Endothelial cell (in vitro differentiated cells): Measurements from ENCODE around the gene MYO5A. TPM values are rescaled to one million over a fixed set of nuclear protein-coding genes. Genes with fewer than 3 reads are reported as not detected.

Source experiments
- DNase-seq: peaks from one replicate; pipeline ENCODE4 v3.0.0; 2021; ENCODE audit warnings: low spot score
- H3K27ac Mint-ChIP-seq: one replicate; pipeline ENCODE4 v1.8.0; 2021; ENCODE audit warnings: mixed read lengths, inconsistent platforms; ENCODE audit not compliant: unreplicated experiment
- H3K27me3 Mint-ChIP-seq: one replicate; pipeline ENCODE4 v1.8.0; 2021; ENCODE audit warnings: mild to moderate bottlenecking, moderate library complexity, mixed read lengths, inconsistent platforms; ENCODE audit not compliant: unreplicated experiment
- H3K36me3 Mint-ChIP-seq: one replicate; pipeline ENCODE4 v1.8.0; 2021; ENCODE audit warnings: mild to moderate bottlenecking, low read depth, mixed read lengths, inconsistent platforms; ENCODE audit not compliant: unreplicated experiment
- H3K4me1 Mint-ChIP-seq: one replicate; pipeline ENCODE4 v1.8.0; 2021; ENCODE audit warnings: mild to moderate bottlenecking, mixed read lengths, inconsistent platforms; ENCODE audit not compliant: unreplicated experiment
- H3K4me3 Mint-ChIP-seq: one replicate; pipeline ENCODE4 v1.8.0; 2021; ENCODE audit warnings: mild to moderate bottlenecking, mixed read lengths, inconsistent platforms; ENCODE audit not compliant: unreplicated experiment
- H3K9me3 Mint-ChIP-seq: one replicate; pipeline ENCODE4 v1.8.0; 2021; ENCODE audit warnings: mixed read lengths, inconsistent platforms; ENCODE audit not compliant: unreplicated experiment
- microRNA-seq: library from miRNA; unstranded; fragments of <30 nt; microRNA quantifications from one replicate; pipeline ENCODE4, GENCODE V29; 2020; ENCODE audit not compliant: unreplicated experiment
- total RNA-seq: library from RNA; stranded (reverse); fragmentation: NEBNext Ultra II Directional; extraction: Animal tissue kit (Norgen Biotek cat#: 25700); gene quantifications from one replicate; pipeline ENCODE4 v1.2.1, GENCODE V29; 2021; ENCODE audit not compliant: unreplicated experiment
- TF ChIP-seq, protein P1 (sequence below): fragments of 200-600 bp; sonication (generic); IDR thresholded peaks from one replicate; pipeline ENCODE4 v1.5.0; 2021; ENCODE audit warnings: antibody characterized with exemption; ENCODE audit not compliant: unreplicated experiment

The MYO5A gene
- total RNA-seq, 1 donor from 2014 or later: 9.1 TPM

DNA sequence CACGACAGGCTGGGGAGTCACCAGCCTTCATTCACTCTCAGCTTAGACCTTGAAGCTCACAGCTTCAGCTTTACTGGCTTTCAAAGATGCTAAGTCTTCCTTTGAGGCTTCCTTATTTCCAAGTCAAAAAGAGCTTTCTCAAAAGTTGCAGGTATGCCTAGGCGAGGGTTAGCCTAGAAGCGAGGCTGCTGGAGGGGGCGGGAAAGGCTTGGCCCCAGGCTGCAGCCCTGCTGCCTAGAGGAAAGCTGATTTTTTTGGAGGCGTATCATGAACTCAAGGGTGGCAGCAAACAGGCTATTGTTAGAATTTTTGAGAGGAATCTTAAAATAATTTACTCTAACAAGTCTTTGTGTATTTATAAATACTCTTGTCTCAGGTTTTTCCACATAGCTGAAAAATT lies 270.2 kb downstream of the MYO5A start:
- Mint-ChIP-seq H3K27ac (no peak overlapping the region), H3K4me3 (no peak overlapping the region), H3K9me3 (no peaks in the 10 kb centered on the region), H3K27me3 (peaks cover 4% of the 10 kb centered on the region), H3K36me3 (peaks cover 15% of the 10 kb centered on the region), H3K4me1 (peaks cover 47% of the 10 kb centered on the region)
- TF ChIP-seq, protein P1, sequence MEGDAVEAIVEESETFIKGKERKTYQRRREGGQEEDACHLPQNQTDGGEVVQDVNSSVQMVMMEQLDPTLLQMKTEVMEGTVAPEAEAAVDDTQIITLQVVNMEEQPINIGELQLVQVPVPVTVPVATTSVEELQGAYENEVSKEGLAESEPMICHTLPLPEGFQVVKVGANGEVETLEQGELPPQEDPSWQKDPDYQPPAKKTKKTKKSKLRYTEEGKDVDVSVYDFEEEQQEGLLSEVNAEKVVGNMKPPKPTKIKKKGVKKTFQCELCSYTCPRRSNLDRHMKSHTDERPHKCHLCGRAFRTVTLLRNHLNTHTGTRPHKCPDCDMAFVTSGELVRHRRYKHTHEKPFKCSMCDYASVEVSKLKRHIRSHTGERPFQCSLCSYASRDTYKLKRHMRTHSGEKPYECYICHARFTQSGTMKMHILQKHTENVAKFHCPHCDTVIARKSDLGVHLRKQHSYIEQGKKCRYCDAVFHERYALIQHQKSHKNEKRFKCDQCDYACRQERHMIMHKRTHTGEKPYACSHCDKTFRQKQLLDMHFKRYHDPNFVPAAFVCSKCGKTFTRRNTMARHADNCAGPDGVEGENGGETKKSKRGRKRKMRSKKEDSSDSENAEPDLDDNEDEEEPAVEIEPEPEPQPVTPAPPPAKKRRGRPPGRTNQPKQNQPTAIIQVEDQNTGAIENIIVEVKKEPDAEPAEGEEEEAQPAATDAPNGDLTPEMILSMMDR: no peak
- no peak for DNase-seq

DNA sequence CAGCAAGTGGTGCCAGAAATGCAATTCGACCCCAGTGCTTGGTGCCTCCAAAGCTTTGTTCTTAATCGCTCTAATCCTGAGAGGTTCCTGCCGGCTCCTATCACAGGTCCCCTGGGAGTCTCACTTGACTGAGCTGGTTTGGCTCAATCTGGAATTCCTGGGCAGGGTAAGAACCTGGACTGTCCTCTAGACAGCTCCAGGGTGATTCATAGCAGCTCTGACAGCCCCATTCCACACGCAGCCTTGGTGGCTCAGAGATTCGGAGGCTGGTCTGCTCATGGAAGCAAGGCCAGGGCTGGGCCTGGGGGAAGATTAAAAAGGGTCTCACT lies 271.0 kb downstream of the MYO5A start:
- no peak overlapping the region for H3K4me3 Mint-ChIP-seq
- no peak for DNase-seq
- H3K27me3 Mint-ChIP-seq: peaks cover 4% of the 10 kb centered on the region
- peaks cover 8% of the 10 kb centered on the region for H3K36me3 Mint-ChIP-seq
- TF ChIP-seq, protein P1: no peak
- H3K9me3 Mint-ChIP-seq: no peaks in the 10 kb centered on the region
- peaks cover 39% of the 10 kb centered on the region for H3K4me1 Mint-ChIP-seq
- H3K27ac Mint-ChIP-seq: no peak overlapping the region

Small RNAs within 50 kb of the gene (microRNA-seq; reads per million reads assigned to microRNA genes)
- 6.0 reads per million, percentile 51 among the genes with 10 or more reads in this experiment for gene MIR1266

Other genes starting within 250 kb of the MYO5A start
- gene MYO5C, start 233.1 kb downstream of the MYO5A start, total RNA-seq: 22.9 TPM
- 220 TPM for gene ARPP19, start 40.1 kb upstream of the MYO5A start, total RNA-seq
- 24.6 TPM for gene ATOSA, start 150.5 kb upstream of the MYO5A start, total RNA-seq